Measurements from ENCODE around the gene ALCAM.

DNA sequence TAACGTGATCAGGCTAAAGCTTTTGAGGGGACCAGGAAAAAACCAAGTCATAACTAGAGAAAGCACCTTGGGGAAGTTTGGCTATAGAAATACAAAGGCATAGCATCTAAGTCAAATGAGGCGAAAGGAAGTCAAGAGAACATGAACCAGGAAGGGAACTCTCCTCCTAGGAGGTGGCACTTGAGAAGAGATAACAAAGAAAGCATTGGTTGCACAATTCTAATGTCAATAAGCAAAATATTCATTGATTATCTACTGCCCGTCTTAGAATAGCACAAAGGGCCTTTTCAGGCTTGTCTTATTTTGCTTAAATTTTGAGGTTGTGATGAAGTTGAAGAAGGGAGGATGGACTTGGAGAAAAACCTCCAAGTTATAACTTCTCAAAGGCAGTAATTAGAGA is 73.4 kb downstream of the ALCAM start:
- TF ChIP-seq CTCF (IDR thresholded peaks at IDR 0.05) (no peak), ZFX (IDR thresholded peaks at IDR 0.05; ENCODE audit: borderline replicate concordance) (no peak)
